HG03558 (cell line): ENCODE results near the gene ZRANB3.
"Not testable (repeated sequence)": the region's sequence is repeated elsewhere in the genome, so short reads cannot be mapped to it uniquely, and the experiment has no call there.

Source experiments
- ATAC-seq: cut with Tn5 transposase; IDR thresholded peaks from one replicate; pipeline ENCODE4 v1.9.1; 2021; ENCODE audit warnings: moderate number of reproducible peaks; ENCODE audit not compliant: unreplicated experiment; ENCODE audit errors: extremely low read depth

Gene ZRANB3

DNA sequence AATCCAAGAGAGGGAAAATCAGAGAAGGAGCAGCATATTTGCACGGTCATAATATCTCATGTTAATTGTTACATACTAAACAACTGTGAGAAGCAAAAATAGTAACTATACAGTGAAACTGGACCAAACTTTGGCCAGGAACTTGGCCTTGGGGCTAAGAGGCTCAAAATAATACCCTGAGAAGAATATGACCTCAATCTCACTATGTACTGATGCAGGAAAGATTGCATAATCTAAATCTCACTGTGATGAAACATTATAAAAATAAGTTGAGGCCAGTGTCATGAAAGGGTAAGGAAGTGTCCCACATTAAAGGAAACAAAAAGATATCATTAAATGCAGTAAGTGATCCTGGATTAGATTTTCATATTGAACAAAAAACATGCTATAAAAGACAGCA is 36.5 kb downstream of the ZRANB3 start:
- no peak for ATAC-seq

- ATAC-seq = no peak
These were observed 40.6 kb downstream of the ZRANB3 start for GRCh38 chr2:135490376-135490775.

DNA sequence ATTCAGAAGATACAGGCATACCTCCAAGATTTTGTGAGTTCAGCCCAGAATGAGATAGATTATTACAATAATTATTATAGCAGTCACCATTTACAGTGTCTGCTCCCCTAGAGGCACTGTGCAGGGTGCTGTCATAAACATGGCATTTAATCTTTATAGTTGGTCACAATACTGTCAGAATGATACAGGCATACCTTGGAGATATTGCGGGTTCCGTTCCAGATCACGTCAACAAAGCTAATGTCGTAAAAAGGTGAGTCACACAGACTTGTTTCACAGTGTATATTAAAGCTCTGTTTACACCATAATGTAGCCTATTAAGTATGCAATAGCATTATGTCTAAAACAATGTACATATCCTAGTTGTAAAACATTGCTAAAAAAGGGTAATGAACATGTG is 45.6 kb downstream of the ZRANB3 start:
- no peak for ATAC-seq

- ATAC-seq = no peak
These were observed 55.9 kb downstream of the ZRANB3 start for GRCh38 chr2:135475128-135475527.

GRCh38 chr2:135473567-135473966 is 57.5 kb downstream of the ZRANB3 start:
- ATAC-seq = no peak

GRCh38 chr2:135471106-135471505 is 59.9 kb downstream of the ZRANB3 start:
- ATAC-seq = no peak

- ATAC-seq = no peak
These were observed 73.7 kb downstream of the ZRANB3 start for GRCh38 chr2:135457279-135457678.

GRCh38 chr2:135456835-135457234 is 74.2 kb downstream of the ZRANB3 start:
- no peak for ATAC-seq

- ATAC-seq = no peak
These were observed 74.6 kb downstream of the ZRANB3 start for GRCh38 chr2:135456431-135456830.

DNA sequence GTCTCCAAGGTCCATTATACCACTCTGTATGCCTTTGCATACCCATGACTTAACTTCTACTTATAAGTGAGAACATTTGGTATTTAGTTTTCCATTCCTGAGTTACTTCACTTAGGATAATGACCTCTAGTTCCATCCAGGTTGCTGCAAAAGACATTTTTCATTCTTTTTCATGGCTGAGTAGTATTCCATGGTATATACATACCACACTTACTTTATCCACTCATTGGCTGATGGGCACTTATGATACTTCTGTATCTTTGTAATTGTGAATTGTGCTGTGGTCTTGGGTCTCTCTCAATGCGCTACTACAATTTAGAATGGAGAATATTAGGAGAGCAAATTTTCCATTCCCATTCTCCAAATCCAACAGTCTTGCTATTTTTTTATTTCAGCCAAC is 76.4 kb downstream of the ZRANB3 start:
- no peak for ATAC-seq

DNA sequence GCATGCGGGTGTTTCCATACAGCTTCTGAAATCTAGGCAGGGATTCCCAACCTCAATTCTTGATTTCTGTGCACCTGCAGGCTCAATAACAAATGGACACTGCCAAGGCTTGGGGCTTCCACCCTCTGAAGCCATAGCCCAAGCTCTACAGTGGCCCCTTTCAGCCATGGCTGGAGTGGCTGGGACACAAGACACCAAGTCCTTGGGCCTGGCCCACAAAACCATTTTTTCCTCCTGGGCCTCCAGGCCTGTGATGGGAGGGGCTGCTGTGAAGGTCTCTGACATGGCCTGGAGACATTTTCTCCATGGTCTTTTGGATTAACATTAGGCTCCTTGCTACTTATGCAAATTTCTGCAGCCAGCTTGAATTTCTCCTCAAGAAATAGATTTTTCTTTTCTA is 78.0 kb downstream of the ZRANB3 start:
- not testable (repeated sequence) for ATAC-seq

- ATAC-seq = no peak
These were observed 79.1 kb downstream of the ZRANB3 start for GRCh38 chr2:135451966-135452365.

GRCh38 chr2:135443013-135443412 is 88.0 kb downstream of the ZRANB3 start:
- ATAC-seq = not testable (repeated sequence)

- not testable (repeated sequence) for ATAC-seq
These were observed 95.9 kb downstream of the ZRANB3 start for GRCh38 chr2:135435155-135435554.

- ATAC-seq = no peak
These were observed 106.2 kb downstream of the ZRANB3 start for GRCh38 chr2:135424849-135425248.

- ATAC-seq = no peak
These were observed 108.1 kb downstream of the ZRANB3 start for GRCh38 chr2:135422898-135423297.

DNA sequence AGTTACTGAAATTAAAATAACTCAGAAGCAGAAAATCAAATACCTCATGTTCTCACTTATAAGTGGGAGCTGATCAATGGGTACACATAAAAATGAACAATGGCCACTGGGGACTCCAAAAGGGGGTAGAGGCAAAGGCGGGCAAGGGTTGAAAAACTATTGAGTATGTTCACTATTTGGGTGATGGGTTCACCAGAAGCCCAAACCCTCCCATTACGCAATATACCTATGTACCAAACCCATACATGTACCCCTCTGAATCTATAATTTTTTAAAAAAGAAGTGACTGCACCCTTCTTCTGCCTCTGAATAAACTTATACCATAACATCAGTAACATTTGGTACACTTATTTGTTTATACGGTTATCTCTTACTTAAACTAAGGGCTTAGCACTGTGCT is 119.4 kb downstream of the ZRANB3 start:
- no peak for ATAC-seq

- ATAC-seq = no peak
These were observed 121.6 kb downstream of the ZRANB3 start for GRCh38 chr2:135409436-135409835.

- not testable (repeated sequence) for ATAC-seq
These were observed 134.8 kb downstream of the ZRANB3 start for GRCh38 chr2:135396259-135396658.

GRCh38 chr2:135386993-135387392 is 144.0 kb downstream of the ZRANB3 start:
- no peak for ATAC-seq

DNA sequence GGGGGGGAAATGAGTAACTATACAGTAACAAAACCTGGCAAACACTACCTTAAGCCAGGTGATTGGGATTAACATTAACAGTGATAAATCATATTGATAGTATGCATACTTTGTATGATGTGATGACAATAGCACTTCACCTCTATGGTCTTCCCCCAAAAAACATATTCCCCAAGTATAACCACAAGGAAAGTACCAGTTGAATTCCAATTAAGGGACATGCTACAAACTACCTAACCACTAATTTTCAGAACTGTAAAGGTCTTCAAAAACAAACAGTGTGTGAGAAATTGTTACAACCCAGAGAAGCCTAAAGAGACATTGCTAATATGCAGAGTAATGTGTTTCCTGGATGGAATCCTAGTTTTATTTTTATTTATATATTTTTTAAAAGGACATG is 152.4 kb downstream of the ZRANB3 start:
- no peak for ATAC-seq

- ATAC-seq = no peak
These were observed 157.3 kb downstream of the ZRANB3 start for GRCh38 chr2:135373702-135374101.

DNA sequence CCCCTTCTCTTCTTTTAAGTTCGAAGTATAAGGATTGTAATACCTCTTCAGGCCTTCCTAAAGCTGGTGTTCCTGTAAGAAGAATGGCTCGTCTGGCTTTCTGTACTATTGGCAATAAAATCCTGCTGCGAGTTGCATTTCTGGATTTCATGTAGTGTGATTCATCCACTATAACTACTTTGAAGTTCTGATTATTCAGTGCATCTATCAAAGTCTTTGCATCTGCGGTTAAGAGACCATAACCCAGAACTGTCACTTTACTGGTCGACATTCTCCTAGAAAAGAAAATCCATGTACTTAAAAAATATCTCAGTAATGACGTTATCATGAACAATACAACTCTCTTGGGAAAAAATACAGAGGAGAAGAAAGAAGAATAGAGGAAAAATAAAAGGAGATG is 181.1 kb downstream of the ZRANB3 start:
- no peak for ATAC-seq
